Measurements from ENCODE around the gene SLX1B. TPM values are rescaled to one million over a fixed set of nuclear protein-coding genes. Genes with fewer than 3 reads are reported as not detected.
"Not testable (repeated sequence)": the region's sequence is repeated elsewhere in the genome, so short reads cannot be mapped to it uniquely, and the experiment has no call there.

SLX1B gene
- total RNA-seq = 10.9 TPM

DNA sequence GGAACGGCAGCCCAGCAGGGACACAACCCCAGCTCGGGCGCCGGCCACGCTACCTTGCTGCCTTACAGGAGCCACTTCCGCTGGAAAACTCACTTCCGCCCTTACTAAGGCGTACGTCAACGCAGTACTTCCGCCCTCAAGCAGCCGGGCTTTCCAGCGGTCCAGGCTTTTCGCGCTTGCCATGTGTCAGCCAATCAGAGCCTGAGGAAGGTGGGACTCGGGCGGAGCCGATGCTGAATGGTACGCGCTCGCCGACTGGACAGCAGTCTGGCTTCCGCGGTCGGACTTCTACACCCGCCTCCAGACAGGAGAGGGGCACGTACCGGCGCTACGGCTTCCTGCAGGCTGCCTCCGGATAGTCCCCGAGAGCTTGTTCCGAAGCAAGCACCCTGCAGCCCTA, at the start of gene SLX1B, which contains the start of gene BOLA2:
SLX1B (plus strand) TSS at position 265 of the 400 bp plus-strand sequence.
BOLA2 (minus strand) TSS at position 83 of the 400 bp plus-strand sequence. CDS start 98 bp downstream, outside the sequence.
- not testable (repeated sequence) for H3K4me3 ChIP-seq (ENCODE audit: low read length); H3K27me3 ChIP-seq (ENCODE audit: insufficient read depth, low read length); H3K4me1 ChIP-seq (ENCODE audit: insufficient read depth, low read length); H3K9me3 ChIP-seq (ENCODE audit: low read depth, low read length)

DNA sequence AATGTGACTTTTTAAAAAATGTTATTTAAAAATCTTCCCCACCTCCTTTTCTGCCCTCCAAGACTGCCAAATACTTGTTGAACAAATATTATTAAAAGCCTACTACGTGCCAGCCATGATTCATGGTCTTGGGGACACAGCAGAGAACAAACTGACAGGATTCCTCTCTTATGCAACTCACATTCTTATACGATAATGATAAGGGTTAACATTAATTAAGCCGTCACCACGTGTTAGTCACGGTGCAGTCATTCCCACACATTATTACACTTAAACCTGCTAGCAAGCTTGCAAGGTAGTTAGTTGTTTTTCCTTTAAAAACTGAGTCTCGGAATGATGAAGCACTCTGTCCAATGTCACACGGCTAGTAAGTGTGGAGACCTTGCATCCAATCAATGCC, 49.1 kb upstream of the SLX1B start:
- H3K4me3 ChIP-seq (ENCODE audit: low read length); H3K27me3 ChIP-seq (ENCODE audit: insufficient read depth, low read length); H3K9me3 ChIP-seq (ENCODE audit: low read depth, low read length); H3K4me1 ChIP-seq (ENCODE audit: insufficient read depth, low read length): not testable (repeated sequence)

DNA sequence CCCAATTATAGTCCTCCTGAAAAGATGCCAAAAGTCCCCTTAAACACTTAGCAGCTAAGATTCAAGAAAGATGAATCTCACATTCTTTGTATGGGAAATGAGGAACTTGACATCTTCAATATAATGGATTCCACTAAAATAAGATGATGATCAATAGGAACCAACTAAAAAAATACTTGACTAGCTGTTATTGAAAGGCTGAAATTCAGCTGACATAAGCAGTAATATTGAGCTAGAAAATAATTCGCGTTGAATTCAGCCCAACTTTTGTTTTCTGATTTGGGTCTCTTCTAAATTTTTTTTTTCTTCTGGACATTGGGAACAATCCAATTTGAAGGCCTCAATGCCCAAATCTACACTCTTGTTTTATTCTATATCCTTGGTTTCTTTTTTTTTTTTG, 30.7 kb upstream of the SLX1B start:
- not testable (repeated sequence) for H3K4me1 ChIP-seq (ENCODE audit: insufficient read depth, low read length); H3K27me3 ChIP-seq (ENCODE audit: insufficient read depth, low read length); H3K4me3 ChIP-seq (ENCODE audit: low read length); H3K9me3 ChIP-seq (ENCODE audit: low read depth, low read length)

DNA sequence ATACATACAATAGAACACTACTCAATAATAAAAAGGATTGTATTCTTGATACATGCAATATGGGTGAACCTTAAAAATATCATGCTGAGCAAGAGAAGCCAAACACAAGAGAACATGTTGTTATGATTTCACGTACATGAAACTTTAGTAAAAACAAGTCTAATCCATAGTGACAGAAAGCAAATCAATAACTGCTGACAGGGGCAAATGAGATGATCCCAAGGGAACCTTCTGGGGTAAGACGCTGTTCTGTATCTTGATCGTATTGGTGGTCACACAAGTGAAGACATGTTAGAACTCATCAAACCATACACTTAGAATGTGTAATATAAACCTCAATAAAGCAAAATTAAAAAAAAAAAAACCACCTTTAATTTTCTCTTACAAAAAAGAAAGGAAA, 28.9 kb upstream of the SLX1B start:
- not testable (repeated sequence) for H3K27me3 ChIP-seq (ENCODE audit: insufficient read depth, low read length); H3K4me3 ChIP-seq (ENCODE audit: low read length); H3K9me3 ChIP-seq (ENCODE audit: low read depth, low read length); H3K4me1 ChIP-seq (ENCODE audit: insufficient read depth, low read length)

DNA sequence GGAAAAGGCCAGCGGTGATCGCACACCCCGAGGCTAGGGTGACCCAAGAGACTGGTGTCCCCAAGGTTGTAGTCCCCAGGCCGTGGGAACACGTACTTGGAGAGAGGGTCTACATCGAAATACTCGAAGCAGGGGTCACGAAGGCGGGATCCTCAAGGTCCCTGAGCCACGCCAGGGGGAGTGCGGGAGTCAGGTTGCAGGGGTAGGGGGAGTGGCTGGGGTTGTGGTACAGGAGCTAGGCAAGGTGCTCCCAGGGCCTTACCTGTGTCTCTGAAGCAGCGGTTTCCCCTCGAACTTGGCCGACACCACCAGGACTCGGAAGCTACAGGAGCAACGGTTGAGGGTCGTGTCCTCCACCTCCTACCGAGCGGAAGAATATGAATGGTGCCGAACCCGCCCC, 579 bp upstream of the SLX1B start:
- not testable (repeated sequence) for H3K27me3 ChIP-seq (ENCODE audit: insufficient read depth, low read length); H3K4me1 ChIP-seq (ENCODE audit: insufficient read depth, low read length); H3K4me3 ChIP-seq (ENCODE audit: low read length); H3K9me3 ChIP-seq (ENCODE audit: low read depth, low read length)

DNA sequence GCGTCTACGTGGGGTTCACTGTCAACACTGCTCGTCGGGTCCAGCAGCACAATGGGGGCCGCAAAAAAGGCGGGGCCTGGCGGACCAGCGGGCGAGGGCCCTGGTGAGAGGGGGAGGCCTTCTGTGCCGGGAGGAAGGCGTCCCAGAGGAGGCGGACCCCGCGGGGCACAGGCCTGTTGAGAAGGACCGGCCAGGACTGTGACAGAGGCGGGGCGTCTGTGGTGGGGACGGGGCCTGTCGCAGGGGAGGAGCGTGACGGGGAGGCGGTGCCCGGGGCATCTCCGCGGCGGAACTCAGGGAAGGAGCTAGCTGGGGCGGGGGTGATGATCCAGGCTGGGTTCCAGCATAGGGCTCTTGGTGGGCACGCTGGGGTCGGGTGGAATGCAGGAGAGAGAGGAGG, 495 bp downstream of the SLX1B start:
- H3K4me1 ChIP-seq (ENCODE audit: insufficient read depth, low read length); H3K9me3 ChIP-seq (ENCODE audit: low read depth, low read length); H3K27me3 ChIP-seq (ENCODE audit: insufficient read depth, low read length); H3K4me3 ChIP-seq (ENCODE audit: low read length): not testable (repeated sequence)

DNA sequence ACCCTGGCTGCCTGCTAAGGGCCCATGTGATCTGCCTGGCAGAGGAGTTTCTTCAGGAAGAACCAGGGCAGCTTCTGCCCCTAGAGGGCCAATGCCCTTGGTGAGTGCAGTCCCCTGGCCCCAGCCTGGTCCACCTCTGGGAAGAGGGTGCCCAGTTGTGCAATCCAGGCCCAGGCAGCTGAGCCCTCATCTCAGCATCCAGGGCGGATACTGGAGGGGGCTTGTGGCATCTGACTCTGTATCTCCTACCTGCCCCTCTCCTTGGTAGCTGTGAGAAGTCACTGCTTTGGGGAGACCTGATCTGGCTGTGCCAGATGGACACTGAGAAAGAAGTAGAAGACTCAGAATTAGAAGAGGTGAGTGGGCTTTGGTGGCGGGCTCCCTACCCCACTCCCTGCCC, 3.3 kb downstream of the SLX1B start:
- not testable (repeated sequence) for H3K4me3 ChIP-seq (ENCODE audit: low read length); H3K9me3 ChIP-seq (ENCODE audit: low read depth, low read length); H3K27me3 ChIP-seq (ENCODE audit: insufficient read depth, low read length); H3K4me1 ChIP-seq (ENCODE audit: insufficient read depth, low read length)

DNA sequence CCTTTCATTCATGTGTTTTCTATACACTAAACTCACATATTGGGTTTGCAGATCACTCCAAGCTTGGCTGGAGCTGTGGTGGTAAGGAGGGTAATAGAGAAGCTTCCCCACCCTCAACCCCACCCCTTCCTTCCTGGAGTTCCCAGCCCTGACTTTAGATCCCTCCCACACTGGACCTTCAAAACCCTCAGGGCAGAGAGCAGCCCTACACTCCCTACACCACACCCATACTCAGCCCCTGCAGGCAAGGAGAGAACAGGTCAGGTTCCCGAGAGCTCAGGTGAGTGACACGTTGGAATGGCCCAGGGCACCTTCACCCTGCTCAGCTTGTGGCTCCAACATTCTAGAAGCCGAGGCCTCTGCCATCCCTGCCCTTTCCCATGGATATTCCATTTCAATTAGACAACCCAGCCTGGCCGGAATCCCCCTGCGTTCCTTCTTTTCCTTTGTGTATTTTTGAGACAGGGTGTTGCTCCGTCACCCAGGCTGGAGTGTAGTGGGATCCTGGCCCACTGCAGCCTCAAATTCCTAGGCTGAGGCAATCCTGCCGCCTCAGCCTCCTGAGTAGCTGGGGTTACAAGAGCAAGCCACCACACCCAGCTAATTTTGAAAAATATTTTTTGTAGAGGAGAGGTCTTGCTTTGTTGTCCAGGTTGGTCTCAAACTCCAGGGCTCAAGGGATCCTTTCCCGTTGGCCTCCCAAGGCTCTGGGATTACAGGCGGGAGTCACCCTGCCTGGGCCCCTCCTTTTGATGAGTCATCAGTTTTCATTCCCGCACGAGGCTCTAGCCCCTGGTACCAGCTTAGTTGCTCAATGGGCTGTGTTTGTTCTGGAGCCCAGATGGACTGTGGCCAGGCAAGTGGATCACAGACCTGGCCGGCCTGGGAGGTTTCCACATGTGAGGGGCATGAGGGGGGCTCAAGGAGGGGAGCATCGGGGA, 5.6 kb downstream of the SLX1B start, which contains the start of gene SULT1A4:
SULT1A4 (plus strand) TSS at position 208 of the 941 bp plus-strand sequence. CDS start 1,473 bp downstream, outside the sequence.
- H3K27me3 ChIP-seq (ENCODE audit: insufficient read depth, low read length); H3K4me3 ChIP-seq (ENCODE audit: low read length); H3K9me3 ChIP-seq (ENCODE audit: low read depth, low read length); H3K4me1 ChIP-seq (ENCODE audit: insufficient read depth, low read length): not testable (repeated sequence)

DNA sequence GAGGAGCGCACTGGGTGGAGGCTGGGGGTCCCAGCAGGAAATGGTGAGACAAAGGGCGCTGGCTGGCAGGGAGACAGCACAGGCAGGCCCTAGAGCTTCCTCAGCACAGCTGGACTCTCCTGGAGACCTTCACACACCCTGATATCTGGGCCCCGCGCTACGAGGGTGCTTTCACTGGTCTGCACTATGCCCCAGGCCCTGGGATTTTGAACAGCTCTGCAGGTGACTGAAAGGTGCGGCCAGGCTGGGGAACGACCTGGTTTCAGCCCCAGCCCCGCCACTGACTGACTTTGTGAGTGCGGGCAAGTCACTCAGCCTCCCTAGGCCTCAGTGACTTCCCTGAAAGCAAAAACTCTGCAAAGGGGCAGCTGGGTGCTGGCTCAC, 6.3 kb downstream of the SLX1B start:
- H3K27me3 ChIP-seq (ENCODE audit: insufficient read depth, low read length); H3K9me3 ChIP-seq (ENCODE audit: low read depth, low read length); H3K4me3 ChIP-seq (ENCODE audit: low read length); H3K4me1 ChIP-seq (ENCODE audit: insufficient read depth, low read length): not testable (repeated sequence)

DNA sequence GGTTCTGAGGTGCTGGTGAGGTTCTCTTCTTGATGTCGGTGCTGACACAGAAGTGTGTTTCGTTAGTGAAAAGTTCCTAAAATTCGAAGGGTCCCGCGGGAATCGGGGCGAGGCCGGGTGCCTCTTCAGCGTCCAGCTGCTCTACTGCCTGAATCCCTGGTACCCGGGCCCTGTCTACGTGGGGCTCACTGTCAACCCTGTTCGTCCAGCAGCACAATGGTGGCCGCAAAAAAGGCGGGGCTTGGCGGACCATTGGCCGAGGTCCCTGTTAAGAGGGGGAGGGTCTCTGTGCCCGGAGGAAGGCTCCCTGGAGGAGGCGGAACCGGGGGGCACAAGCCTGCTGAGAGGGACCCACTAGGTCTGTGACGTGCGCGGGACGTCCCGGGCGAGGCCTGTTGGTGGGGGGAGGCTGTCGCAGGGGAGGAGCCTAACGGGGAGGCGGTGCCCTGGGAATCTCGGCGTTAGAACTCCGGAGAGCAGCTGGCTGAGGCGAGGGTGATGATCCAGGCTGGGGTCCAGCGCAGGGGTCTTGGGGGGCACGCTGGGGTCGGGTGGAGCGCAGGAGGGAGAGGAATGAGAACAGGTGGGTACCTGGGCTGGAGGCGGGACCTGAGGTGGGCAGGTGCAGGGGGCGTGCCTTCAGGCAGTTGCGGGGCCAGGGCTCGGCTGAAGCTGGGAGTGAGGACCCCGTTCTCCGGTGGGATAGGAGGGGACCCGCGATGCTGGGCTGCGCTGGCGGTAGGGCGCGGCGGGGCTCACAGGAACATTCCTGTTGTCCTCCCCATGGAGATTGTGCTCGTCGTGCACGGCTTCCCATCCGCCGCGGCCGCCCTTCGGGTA, 11.9 kb downstream of the SLX1B start:
- not testable (repeated sequence) for H3K4me1 ChIP-seq (ENCODE audit: insufficient read depth, low read length); H3K27me3 ChIP-seq (ENCODE audit: insufficient read depth, low read length); H3K4me3 ChIP-seq (ENCODE audit: low read length); H3K9me3 ChIP-seq (ENCODE audit: low read depth, low read length)

DNA sequence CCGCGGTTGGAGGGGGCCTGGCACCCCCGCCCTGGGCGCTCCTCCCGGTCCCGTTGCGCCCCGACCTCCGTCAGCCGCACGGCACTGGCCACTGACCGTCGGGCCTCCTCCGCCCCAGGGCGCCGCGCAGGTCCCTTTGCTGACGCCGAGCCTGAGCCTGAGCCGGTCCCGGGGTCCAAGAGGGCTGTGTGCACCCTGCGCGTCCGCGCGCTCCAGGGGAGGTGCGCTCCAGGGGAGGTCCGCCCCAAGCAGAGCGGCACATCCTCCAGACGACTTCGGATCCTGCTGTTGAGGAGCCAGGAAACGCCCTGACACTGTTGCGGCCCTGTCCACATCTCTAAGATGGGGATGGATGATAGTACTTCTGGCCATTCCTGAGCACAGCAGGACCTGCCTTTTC, 12.6 kb downstream of the SLX1B start:
- H3K27me3 ChIP-seq (ENCODE audit: insufficient read depth, low read length); H3K4me1 ChIP-seq (ENCODE audit: insufficient read depth, low read length); H3K9me3 ChIP-seq (ENCODE audit: low read depth, low read length); H3K4me3 ChIP-seq (ENCODE audit: low read length): not testable (repeated sequence)

DNA sequence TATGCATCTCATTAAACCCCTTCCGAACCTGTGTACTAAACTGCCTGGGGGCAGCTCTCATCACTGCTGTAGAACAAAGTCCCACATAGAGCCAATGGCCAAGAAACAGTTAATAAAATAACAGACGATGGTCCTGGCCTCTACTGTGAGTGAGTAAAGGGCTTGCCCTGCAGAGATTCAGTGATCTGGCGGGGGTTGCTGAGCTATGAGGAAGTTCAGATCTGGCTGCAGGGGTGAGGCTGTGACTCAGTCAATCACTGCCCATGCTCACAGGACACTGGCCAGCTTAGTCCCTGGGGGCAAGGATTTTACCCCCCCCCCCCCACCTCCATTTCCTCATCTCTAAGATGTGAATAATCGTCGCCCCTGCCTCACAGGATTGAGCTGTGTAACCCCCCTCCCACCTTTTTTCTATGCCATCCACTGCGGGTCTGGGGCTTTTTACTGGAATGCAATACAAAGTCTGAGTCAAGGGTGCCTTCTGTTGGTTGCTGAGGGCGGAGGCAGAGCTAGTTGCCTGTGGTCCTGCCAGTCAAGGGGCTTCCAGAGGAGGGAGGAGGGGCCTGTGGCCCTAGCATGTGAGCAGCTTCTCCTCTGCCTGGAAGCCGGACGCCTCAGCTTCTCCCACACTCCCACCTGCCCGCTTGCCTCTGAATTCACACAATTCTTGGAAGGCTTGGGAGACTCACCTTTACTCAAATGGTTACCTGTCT, 13.5 kb downstream of the SLX1B start:
- not testable (repeated sequence) for H3K4me3 ChIP-seq (ENCODE audit: low read length); H3K9me3 ChIP-seq (ENCODE audit: low read depth, low read length); H3K4me1 ChIP-seq (ENCODE audit: insufficient read depth, low read length); H3K27me3 ChIP-seq (ENCODE audit: insufficient read depth, low read length)

DNA sequence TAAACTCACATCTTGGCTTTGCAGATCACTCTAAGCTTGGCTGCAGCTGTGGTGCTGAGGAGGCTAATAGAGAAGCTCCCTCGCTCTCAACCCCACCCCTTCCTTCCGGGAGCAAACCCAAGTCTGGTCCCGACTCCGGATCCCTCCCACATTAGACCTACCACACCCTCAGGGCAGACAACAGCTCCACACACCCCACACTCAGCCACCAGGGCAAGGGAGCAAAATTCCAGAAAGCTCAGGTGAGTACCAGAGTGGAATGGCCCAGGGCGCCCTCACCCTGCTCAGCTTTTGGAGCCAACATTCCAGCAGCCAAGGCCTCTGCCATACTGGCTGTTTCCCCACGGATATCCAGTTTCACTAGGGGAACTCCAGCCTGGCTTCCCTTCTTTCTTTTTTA, 15.3 kb downstream of the SLX1B start:
- not testable (repeated sequence) for H3K9me3 ChIP-seq (ENCODE audit: low read depth, low read length); H3K4me1 ChIP-seq (ENCODE audit: insufficient read depth, low read length); H3K27me3 ChIP-seq (ENCODE audit: insufficient read depth, low read length); H3K4me3 ChIP-seq (ENCODE audit: low read length)

DNA sequence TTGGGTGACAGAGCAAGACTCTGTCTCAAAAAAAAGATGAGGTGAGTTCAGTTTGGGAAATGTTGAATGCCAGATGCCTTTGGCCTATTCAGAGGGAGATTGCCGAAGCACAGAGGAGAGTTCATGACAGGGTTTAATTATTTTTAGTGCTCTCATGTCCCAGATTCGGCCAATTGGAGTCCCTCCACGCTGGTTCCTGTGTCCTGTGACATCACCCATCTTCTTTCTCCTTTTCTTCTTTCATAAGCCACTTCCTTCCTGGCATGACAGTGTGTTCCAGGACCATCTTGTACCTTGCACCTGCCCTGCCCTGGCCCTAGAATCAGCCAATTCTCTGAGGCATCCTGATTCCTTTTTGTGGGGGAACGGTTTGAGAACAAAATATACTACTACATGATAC, 17.7 kb downstream of the SLX1B start:
- not testable (repeated sequence) for H3K9me3 ChIP-seq (ENCODE audit: low read depth, low read length); H3K4me1 ChIP-seq (ENCODE audit: insufficient read depth, low read length); H3K4me3 ChIP-seq (ENCODE audit: low read length); H3K27me3 ChIP-seq (ENCODE audit: insufficient read depth, low read length)

DNA sequence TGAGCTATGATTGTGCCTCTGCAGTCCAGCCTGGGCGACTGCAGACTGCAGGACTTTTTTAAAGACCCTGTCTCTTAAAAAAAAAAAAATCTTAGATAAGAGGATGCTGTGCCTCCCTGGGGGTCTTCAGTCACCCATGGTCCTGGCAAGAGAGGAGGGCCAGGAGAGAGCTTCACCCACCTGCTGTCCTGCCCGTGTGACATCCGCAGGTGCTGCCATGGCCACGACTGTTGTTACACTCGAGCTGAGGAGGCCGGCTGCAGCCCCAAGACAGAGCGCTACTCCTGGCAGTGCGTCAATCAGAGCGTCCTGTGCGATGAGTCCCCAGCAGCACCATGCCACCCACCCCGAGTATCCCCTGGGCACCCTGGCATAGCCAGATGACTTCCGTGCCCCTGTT, 27.9 kb downstream of the SLX1B start:
- H3K4me1 ChIP-seq (ENCODE audit: insufficient read depth, low read length); H3K9me3 ChIP-seq (ENCODE audit: low read depth, low read length); H3K27me3 ChIP-seq (ENCODE audit: insufficient read depth, low read length): not testable (repeated sequence)

More for the DNA sequence above, 27.9 kb downstream of the SLX1B start:
- H3K4me3 ChIP-seq (ENCODE audit: low read length) = not testable (repeated sequence)
